ENCODE results near the gene CAPZB.

Gene CAPZB

GRCh38 chr1:19374083-19374801 lies 111.1 kb downstream of the CAPZB start:
- Histone ChIP-seq H3K36me3 (replicated peaks) (peaks cover 70% of the 10 kb centered on the region), H3K27ac (no peak overlapping the region), H3K27me3 (replicated peaks) (no peaks in the 10 kb centered on the region), H3K4me3 (ENCODE audit: low read depth, low read length) (no peak overlapping the region)
- TF ChIP-seq, protein P1, sequence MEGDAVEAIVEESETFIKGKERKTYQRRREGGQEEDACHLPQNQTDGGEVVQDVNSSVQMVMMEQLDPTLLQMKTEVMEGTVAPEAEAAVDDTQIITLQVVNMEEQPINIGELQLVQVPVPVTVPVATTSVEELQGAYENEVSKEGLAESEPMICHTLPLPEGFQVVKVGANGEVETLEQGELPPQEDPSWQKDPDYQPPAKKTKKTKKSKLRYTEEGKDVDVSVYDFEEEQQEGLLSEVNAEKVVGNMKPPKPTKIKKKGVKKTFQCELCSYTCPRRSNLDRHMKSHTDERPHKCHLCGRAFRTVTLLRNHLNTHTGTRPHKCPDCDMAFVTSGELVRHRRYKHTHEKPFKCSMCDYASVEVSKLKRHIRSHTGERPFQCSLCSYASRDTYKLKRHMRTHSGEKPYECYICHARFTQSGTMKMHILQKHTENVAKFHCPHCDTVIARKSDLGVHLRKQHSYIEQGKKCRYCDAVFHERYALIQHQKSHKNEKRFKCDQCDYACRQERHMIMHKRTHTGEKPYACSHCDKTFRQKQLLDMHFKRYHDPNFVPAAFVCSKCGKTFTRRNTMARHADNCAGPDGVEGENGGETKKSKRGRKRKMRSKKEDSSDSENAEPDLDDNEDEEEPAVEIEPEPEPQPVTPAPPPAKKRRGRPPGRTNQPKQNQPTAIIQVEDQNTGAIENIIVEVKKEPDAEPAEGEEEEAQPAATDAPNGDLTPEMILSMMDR (IDR thresholded peaks at IDR 0.05; ENCODE audit: low read depth, low read length, missing control alignments): peak; percentile 71
- in situ Hi-C loops (cut with HindIII; ENCODE audit: low pct_ligation_motif_present, low sequenced_read_pairs): no loop called here
- no peak for DNase-seq

- Histone ChIP-seq H3K27me3 (replicated peaks) (no peaks in the 10 kb centered on the region), H3K27ac (no peak overlapping the region), H3K4me3 (ENCODE audit: low read depth, low read length) (no peak overlapping the region), H3K36me3 (replicated peaks) (peaks cover 71% of the 10 kb centered on the region)
- no peak for DNase-seq
- in situ Hi-C loops (cut with HindIII; ENCODE audit: low pct_ligation_motif_present, low sequenced_read_pairs): no loop called here
- TF ChIP-seq, protein P1 (IDR thresholded peaks at IDR 0.05; ENCODE audit: low read depth, low read length, missing control alignments): no peak
Observed at GRCh38 chr1:19373211-19374082, 111.9 kb downstream of the CAPZB start.

- no peak for DNase-seq
- TF ChIP-seq, protein P1 (IDR thresholded peaks at IDR 0.05; ENCODE audit: low read depth, low read length, missing control alignments): no peak
- no peak overlapping the region for H3K4me3 ChIP-seq (ENCODE audit: low read depth, low read length)
- no peaks in the 10 kb centered on the region for H3K27me3 ChIP-seq (replicated peaks)
- no peak overlapping the region for H3K27ac ChIP-seq
- peaks cover 62% of the 10 kb centered on the region for H3K36me3 ChIP-seq (replicated peaks)
- in situ Hi-C loops (cut with HindIII; ENCODE audit: low pct_ligation_motif_present, low sequenced_read_pairs): no loop called here
Observed at GRCh38 chr1:19372602-19373001, 112.7 kb downstream of the CAPZB start.

DNA sequence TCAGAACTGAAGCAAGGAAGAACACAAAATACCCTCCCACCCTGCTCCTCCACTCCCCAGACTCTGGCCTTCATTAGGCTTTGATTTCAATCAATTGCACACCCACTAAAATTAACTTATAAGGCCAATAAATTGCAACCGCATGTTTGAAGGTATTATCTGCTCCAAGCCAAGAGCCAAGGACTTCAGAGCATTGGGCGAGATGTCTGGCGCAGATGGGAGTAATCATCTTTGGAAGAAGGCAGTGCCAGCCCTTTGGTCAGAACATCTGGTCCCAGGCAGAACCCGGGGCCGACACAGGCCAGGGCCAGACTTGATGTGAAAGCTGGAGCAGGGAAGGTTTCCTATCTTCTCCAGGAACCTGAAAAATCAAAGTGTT lies 113.2 kb downstream of the CAPZB start:
- in situ Hi-C loops (cut with HindIII; ENCODE audit: low pct_ligation_motif_present, low sequenced_read_pairs): no loop called here
- Histone ChIP-seq H3K36me3 (replicated peaks) (peaks cover 62% of the 10 kb centered on the region), H3K4me3 (ENCODE audit: low read depth, low read length) (no peak overlapping the region), H3K27me3 (replicated peaks) (no peaks in the 10 kb centered on the region), H3K27ac (no peak overlapping the region)
- TF ChIP-seq, protein P1 (IDR thresholded peaks at IDR 0.05; ENCODE audit: low read depth, low read length, missing control alignments): no peak
- no peak for DNase-seq

GRCh38 chr1:19371226-19372135 lies 113.9 kb downstream of the CAPZB start:
- H3K27me3 ChIP-seq (replicated peaks): no peaks in the 10 kb centered on the region
- H3K27ac ChIP-seq: no peak overlapping the region
- DNase-seq: no peak
- in situ Hi-C loops (cut with HindIII; ENCODE audit: low pct_ligation_motif_present, low sequenced_read_pairs): no loop called here
- no peak overlapping the region for H3K4me3 ChIP-seq (ENCODE audit: low read depth, low read length)
- H3K36me3 ChIP-seq (replicated peaks): peaks cover 60% of the 10 kb centered on the region
- TF ChIP-seq, protein P1 (IDR thresholded peaks at IDR 0.05; ENCODE audit: low read depth, low read length, missing control alignments): no peak

All from brain microvascular endothelial cell (primary cell).